HFF-Myc (cell line): Measurements from ENCODE around the gene GAS6.

Experiments
- DNase-seq: peaks from one replicate; pipeline ENCODE4 v3.0.0-alpha.2; 2011; ENCODE audit warnings: low read depth; ENCODE audit errors: extremely low read depth
- H3K4me3 ChIP-seq: replicated peaks from 2 replicates; pipeline ENCODE4 v1.5.1; 2011; ENCODE audit warnings: low read depth, mild to moderate bottlenecking, control low read depth, low read length
- TF ChIP-seq, protein P1 (sequence below): IDR thresholded peaks from 2 replicates; pipeline ENCODE4 v1.5.1; 2012; ENCODE audit warnings: mild to moderate bottlenecking, low read depth, low read length, control low read depth; ENCODE audit errors: missing control alignments

The GAS6 gene

DNA sequence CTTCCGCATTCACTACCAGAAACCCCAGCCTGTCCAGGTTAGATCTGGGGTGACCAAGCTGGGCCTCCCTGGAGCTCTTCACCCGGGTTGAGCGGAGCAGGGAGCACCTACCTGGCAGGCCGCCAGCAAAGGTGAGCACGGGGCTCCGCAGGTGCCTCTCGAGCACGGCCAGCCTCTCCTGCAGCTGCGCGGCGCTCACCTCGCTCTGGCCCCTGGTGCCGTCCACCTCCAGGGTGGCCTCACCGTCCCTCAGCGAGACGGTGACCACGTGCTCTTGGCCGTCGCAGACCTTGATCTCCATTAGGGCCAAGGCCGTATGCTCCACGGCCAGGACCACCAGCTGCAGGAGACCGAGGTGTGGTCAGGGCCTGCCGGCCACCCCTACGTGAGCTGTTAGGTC lies 42.0 kb downstream of the GAS6 start:
- H3K4me3 ChIP-seq = no peak overlapping the region
- TF ChIP-seq, protein P1, sequence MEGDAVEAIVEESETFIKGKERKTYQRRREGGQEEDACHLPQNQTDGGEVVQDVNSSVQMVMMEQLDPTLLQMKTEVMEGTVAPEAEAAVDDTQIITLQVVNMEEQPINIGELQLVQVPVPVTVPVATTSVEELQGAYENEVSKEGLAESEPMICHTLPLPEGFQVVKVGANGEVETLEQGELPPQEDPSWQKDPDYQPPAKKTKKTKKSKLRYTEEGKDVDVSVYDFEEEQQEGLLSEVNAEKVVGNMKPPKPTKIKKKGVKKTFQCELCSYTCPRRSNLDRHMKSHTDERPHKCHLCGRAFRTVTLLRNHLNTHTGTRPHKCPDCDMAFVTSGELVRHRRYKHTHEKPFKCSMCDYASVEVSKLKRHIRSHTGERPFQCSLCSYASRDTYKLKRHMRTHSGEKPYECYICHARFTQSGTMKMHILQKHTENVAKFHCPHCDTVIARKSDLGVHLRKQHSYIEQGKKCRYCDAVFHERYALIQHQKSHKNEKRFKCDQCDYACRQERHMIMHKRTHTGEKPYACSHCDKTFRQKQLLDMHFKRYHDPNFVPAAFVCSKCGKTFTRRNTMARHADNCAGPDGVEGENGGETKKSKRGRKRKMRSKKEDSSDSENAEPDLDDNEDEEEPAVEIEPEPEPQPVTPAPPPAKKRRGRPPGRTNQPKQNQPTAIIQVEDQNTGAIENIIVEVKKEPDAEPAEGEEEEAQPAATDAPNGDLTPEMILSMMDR = no peak
- no peak for DNase-seq

GRCh38 chr13:113820813-113821651 lies 42.8 kb downstream of the GAS6 start:
- TF ChIP-seq, protein P1 = peak; percentile 21
- H3K4me3 ChIP-seq = peak overlapping the region; percentile 5; the same call in 1 of the 2 replicates
- DNase-seq = peak; percentile 93

GRCh38 chr13:113819731-113820715 lies 43.9 kb downstream of the GAS6 start:
- TF ChIP-seq, protein P1 = no peak
- no peak overlapping the region for H3K4me3 ChIP-seq
- no peak for DNase-seq

- DNase-seq = no peak
- TF ChIP-seq, protein P1 = no peak
- no peak overlapping the region for H3K4me3 ChIP-seq
These were observed 44.5 kb downstream of the GAS6 start for GRCh38 chr13:113819341-113819730.

DNA sequence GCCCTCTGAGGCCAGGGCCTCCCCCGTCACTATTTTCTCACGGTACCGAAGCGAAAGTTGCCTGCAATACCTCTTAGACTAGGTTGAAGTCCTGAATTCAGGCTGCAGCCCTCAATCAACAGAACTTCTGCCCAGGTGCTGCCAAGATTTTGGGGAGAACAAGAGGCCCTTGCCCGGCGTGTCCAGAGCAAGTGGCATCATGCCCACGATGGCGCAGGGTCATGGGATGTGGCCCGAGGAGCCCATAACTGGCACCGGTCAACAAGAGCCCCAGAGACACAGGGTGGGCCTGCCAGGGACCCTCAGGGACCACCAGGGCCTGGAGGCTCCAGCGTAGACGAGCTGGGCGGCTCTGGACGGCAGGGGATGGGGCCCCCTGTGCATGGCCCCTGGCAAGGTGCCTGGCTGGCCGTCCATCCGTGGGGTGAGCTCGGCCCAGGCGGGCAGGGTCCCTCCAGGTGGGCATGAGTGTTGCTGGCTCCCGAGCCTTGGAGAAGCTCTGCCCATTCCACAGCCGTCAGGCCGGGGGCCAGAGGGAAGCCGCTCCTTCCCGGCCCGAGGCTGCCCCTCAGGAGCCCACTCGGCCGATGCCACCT lies 45.1 kb downstream of the GAS6 start:
- TF ChIP-seq, protein P1 = no peak
- no peak overlapping the region for H3K4me3 ChIP-seq
- DNase-seq = no peak

DNA sequence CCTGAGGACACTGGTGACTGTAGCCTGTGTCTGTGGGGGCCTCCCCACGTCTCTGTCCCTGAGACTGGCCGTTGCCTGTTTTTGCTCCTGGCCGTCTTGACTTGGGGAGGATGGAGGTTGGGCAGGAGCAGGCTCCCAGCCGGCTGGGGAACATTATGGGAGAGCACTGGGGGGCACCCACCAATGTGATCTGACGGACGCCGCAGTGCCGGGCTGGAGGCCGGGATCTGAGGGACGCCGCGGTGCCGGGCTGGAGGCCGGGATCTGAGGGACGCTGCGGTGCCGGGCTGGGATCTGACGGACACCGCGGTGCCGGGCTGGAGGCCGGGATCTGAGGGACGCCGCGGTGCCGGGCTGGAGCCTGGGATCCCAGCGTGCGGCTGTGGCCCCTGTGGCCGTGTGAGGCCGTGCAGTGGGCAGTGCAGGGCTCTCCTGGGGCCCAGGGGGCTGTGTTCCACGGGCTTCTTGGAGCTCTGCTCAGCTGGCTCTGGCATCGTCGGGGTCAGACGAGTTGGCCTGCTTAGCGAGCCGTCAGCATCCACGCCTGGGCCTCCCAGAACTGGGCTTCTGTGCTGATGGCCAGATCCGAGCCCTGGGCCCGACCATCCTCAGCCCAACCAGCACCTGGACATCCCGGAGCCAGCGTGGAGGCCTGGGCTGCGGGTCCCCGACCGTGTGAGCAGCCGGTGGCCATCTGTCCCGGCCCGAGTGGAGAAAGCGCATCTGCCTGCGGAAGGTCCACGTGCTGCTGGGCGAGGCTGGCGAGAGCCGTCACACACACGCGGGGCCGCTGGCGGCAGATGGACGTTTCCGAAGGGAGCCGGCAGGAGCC lies 45.8 kb downstream of the GAS6 start:
- TF ChIP-seq, protein P1 = no peak
- DNase-seq = no peak
- H3K4me3 ChIP-seq = no peak overlapping the region
